Stimulated activated naive CD4-positive, alpha-beta T cell treated with Interleukin-2 at 50 U/mL for 16 hours (primary cell): ENCODE measurements around the gene RAB25.
"Not testable (repeated sequence)": the region's sequence is repeated elsewhere in the genome, so short reads cannot be mapped to it uniquely, and the experiment has no call there.

Experiments used
- DNase-seq: peaks from one replicate; lab custom pipeline; 2025; lab: John Stamatoyannopoulos, UW

RAB25 gene

DNA sequence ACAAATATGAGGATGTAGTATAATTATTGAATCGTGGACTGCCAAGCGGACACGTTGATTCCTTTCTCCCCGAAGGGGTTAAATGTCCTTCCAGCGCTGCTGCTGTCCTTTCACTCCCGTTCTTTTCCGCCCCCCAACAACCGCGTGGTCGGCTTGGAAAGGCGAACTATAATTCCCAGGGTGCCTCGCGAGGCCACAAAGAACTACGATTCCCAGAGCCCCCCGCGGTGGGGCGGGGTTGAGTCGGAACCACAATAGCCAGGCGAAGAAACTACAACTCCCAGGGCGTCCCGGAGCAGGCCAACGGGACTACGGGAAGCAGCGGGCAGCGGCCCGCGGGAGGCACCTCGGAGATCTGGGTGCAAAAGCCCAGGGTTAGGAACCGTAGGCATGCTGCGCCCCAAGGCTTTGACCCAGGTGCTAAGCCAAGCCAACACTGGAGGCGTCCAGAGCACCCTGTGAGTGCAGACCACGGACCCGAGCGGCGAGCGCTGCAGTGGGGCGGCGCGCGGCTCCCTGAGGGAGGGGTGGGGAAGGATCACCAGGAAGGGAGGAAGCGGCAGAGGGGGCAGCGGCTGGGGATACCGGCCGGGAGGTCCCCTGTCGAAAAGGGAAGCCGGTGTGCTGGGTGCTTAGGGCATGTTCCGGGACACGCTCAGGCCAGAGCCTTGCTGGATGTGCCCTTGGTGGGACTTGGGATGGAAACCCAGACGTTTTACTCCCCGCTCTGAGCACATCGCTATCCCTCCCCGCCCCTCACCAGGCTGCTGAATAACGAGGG lies 6.3 kb upstream of the RAB25 start, which contains the start of gene LAMTOR2:
LAMTOR2 (plus strand) TSS at position 283 of the 781 bp plus-strand sequence; CDS start at position 391, 108 bp downstream.
- peak; percentile 95 for DNase-seq

DNA sequence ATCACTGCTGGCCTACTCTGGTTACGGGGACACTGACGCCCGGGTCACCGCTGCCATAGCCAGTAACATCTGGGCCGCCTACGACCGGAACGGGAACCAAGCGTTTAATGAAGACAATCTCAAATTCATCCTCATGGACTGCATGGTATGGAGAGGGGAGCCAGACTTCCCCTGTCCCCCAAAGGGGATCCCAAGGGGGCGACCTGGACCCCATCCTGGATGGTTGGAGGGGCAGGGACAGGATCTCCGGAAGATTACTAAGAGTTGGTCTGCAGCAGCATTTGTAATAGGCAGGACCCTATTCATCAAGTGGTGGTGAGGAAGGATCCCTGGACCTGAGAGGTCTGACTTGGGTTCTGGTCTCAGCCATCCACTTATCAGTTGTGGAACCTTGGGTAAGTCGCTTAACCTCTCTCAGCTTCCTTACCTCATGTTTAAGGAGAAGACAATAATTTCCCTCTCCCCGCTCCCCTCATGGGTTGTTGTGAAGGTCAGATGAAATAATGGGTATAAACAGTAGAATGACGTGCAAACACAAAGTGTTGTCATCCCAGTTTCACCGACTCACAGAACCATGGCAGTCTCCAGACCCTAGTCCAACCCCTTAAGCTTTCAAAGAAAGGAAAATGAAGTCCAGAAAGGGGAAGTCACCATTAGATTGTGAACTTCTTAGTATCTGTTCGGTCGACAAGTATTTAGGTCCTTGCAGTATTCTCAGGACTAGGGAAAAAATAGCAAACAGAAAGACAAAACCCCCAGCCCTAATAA lies 5.5 kb upstream of the RAB25 start:
- no peak for DNase-seq

DNA sequence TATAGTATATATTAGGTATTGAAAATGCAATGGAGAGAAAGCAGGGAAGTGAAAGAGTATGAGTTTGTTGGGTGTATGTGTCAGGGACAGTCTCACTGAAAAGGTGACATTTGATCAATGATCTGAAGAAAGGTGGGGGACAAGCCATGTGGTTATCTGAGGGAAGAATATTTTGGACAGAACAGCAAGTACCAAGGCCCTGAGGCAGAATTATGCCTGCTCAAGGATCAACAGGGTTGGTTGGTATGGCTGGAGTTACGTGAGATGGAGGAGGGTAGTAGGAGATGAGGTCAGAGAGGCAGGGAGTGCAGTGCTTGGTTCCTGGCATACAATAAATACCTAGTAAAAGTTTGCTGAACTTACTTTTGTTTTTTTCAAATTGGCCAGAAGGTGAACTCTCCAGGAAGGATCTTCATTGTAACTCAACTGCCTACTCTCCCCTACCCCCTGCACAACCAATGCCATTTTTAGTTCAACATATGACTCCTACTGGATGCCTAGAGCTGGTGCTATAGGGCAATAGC lies 4.6 kb upstream of the RAB25 start:
- DNase-seq: no peak

DNA sequence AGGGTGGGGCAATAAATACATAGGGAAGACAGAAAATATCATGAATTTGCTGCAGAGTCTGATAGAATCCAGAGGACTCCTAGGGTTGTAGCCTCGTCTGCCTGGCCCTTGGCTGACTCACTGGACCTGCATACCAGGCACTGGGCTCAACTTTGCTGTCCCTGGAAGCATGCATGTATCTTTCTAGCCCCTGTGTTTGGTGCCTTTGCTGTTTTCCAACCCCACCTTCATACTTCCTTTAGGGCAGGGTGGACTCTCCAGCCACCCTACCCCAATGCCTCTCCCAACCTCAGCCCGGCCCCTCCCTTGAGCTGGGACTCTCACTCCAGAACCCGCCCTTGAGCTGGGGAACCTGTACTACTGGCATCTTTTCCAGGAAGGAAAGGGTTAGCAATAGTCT lies 1.2 kb downstream of the RAB25 start:
- DNase-seq: no peak

DNA sequence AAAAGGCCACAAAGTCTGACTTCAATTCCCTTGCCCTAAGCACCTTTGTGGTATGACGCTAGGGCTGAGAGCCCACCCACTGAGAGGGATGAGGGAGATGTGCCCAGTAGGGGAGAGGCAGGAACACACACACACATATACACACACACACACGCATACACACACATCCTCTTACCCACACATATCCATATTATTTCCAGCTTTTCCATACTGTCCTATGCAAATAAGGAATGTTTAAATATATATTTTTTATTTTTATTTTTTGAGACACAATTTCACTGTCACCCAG lies 3.0 kb downstream of the RAB25 start:
- no peak for DNase-seq

DNA sequence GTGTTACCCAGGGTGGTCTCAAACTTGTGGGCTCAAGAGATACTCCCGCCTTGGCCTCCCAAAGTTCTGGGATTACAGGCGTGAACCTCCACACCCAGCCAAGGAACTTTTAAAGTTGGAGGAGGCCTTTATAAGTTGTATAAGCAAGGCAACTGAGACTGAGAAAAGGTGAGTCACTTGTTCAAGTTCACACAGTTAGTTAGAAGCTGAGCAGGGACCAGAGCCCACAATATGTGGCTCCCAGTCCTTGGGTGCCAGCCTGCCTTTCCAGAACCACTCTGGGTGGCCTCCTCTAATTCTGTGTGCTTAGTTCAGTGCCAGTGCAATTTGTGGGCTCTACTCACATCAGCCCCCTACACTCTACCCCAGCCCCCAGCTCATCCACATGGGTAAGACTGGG lies 3.7 kb downstream of the RAB25 start:
- DNase-seq: no peak

DNA sequence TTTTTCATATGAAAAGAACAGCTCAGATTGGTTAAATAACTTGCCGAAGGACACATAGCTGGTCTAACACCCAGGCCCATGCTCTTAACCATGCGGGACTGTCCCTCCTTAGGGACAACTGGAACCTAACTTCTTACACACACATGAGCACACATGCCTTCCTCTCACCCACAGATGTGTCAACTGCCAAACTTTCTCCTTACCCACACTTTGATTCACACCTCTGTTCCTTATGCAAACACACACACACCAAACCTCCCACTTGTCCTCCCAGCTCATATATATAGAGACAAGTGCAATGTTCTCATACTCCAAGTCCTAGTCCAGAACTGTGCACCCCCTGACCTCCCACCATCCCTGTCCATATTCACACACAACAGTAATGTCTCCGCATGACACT lies 4.3 kb downstream of the RAB25 start:
- no peak for DNase-seq

DNA sequence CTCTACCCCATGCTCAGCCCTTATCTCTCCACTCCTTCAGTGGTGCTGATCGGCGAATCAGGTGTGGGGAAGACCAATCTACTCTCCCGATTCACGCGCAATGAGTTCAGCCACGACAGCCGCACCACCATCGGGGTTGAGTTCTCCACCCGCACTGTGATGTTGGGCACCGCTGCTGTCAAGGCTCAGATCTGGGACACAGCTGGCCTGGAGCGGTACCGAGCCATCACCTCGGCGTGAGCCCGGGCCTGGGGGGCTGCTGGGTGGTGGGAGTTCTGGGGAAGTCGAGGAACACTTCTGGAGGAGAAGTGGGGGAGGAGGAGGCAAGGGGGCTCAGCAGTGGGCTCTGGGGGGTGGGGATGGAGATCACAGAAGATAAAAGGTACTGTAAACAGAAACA lies 4.9 kb downstream of the RAB25 start:
- no peak for DNase-seq

DNA sequence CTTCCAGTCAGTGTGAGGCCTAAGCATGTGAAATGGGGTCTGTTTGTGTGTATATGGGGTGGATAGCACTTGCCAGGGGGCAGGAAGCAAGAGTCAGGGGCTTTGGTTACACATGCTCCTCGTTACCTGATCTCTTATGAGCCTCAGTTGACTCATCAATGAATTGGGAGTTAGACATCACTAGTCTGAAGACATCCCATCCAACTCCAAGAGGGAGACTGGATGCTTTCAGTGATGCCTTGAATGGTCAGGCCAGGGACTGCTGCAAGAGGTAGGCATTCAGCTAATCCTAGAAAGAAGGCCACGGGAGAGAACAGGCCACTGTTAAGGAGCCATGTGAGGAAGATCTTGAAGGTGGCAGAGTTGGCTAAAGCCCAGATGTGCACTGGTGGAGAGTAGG lies 6.3 kb downstream of the RAB25 start:
- no peak for DNase-seq

DNA sequence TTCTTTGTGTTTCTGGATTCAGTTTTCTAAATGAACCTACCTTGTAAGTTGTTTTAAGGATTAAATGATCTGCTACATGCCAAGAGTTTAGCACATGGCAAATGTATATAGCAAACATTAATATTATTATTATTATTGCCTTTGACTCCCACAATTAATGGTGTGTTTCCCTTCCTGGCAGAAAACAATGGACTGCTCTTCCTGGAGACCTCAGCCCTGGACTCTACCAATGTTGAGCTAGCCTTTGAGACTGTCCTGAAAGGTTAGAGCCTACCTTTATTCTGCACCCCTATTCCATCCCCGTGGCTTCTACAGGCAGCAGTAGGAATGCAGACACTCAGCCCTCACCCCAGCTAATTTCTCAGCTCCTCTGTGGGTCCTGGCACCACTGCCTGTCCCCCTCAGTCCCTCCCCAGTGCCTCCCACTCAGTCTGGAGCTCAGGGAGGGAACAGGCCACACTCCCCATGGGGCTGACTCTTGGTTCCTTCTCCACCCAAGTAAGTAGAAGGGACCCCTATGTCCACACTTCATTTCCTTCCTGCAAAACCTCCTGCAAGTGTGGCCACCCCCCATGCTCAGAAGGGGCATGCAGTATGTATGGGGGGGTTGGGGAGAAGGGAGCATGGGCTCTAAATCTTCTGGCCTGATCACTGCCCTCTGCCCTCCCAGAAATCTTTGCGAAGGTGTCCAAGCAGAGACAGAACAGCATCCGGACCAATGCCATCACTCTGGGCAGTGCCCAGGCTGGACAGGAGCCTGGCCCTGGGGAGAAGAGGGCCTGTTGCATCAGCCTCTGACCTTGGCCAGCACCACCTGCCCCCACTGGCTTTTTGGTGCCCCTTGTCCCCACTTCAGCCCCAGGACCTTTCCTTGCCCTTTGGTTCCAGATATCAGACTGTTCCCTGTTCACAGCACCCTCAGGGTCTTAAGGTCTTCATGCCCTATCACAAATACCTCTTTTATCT lies 8.8 kb downstream of the RAB25 start:
- no peak for DNase-seq

DNA sequence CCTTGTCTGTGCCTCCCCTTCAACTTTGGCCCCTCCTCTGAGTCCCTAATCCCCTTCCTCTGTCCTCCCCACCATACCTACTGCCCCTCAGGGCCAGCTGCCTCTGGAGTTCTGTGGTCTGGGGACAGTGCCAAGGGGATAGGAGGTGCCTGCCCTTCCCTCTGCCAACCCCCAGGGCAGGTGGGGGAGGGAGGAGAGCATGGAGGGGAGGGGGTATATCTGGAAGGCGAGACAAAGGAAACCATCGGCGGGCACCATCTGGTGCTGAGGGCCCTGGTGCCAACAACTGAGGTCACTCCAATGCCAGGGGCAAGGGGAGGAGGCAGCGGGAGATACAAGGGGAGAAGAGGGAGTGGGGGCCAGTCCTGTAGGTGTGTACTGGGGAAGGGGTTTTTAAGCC lies 9.6 kb downstream of the RAB25 start:
- no peak for DNase-seq

DNA sequence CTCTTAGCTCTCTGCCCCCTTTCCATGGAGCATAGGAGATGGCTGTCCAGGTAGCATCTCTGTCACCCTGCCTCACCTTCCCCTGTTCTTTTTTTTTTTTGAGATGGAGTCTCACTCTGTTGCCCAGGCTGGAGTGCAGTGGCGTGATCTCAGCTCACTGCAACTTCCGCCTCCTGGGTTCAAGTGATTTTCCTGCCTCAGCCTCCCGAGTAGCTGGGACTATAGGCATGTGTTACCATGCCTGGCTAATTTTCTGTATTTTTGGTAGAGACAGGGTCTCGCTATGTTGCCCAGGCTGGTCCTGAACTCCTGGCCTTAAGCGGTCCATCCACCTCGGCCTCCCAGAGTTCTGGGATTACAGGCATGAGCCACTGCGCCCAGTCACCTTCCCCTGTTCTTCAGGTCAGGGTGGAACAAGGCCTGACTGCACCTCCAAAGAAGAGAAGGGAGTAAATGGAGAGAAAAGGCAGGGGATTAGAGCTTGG lies 10.4 kb downstream of the RAB25 start:
- DNase-seq: not testable (repeated sequence)

DNA sequence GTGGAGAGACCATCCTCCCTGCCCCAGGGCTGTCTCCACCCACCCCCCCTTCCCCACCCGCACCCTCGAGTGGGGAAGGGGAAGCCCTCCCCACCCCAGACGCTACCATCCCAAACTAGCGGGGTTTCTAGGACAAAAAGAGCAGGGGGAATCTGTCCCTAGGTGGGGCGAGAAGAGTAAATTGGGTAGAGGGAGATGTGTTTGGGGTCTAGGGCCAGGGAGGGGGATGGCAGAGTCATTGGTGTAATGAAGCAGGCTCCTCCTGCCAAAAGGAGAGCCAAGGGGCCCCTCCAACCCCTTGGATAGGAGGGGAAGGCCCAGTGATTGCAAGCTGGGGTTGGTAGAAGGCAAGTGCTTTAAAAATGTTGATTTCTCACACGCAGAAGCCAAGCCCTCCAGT lies 11.3 kb downstream of the RAB25 start:
- no peak for DNase-seq

DNA sequence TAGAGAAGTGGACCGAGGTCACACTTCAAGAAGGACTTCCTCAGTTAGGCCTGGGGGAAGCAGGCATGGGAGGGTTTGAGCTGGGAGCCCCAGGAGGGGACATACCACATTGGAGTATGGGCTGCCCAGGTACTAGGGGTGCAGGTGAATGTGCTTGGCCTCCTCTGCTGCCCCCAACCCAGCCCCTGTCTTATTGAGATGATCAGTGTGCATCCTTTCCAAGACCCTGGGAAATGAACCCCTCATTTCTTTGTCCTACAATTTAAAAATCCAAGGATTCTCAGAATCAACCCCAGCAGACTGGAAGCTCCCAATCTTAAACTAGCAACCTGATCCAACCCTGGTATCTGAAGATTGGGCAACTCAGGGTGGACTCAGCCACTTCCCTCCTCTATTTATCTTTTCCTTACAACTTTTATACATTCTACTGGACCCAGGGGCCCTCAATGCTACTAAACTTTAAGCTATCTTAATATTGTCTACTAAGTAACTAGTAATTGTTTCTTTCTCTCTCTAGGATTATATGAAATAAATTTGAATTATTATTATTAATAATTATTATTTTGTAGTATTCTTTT lies 12.2 kb downstream of the RAB25 start:
- DNase-seq: no peak

DNA sequence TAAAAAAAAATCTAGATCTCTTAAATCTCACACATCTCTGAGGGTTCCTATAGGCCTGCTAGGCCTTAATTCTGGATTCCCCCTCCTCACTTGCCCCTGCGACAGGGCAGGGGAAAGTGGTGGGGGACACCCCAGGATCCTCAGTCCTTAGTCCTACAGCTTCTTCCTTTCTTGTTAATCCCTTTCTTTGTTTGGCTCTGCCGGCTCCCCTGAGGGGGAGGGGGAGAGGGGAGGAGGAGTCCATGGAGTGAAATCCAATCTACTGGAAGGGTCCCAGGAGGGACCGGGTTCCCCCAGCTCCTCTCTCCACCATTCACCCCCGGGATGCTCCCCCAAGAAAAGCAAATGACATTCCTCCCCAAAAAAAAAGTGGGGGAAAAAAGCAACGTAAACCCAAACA lies 12.8 kb downstream of the RAB25 start:
- no peak for DNase-seq

DNA sequence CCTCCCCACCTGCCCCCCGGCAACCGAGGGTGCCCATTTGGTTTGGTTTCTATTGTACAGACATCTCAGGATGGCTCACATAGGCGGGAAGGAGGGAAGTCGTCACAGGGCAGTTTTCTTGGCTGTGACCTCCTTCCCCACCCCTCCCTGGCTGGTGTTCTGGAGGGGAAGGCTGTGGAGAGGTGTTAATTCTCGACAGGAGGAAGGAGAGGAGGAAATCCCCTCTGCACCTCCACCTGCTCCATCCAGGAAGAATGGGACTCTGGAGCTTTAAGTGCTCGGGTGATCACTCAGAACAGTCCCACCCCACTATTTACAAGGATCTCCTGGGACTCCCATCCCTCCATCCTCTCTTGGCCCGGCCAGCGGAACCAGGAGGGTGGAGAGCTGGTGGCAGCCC lies 13.7 kb downstream of the RAB25 start:
- DNase-seq: no peak

DNA sequence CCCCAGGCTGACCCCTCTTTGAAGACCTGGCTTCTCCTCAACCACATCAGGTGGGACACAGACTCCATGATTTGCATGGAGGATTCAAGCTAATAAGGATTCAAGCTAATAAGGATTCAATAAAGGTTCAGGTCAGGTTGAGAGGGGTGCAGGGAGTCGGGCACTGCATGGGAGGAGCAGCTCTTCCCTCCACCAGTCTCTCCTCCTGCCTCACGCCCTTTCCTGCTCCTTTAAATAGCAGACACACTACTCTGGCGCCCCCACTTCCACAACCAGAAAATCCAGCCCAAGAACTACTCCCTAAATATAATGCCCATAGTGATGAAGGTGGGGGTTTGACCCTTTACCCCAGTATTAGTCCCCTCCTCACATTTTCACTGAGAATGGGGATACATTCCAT lies 14.2 kb downstream of the RAB25 start:
- DNase-seq: no peak

DNA sequence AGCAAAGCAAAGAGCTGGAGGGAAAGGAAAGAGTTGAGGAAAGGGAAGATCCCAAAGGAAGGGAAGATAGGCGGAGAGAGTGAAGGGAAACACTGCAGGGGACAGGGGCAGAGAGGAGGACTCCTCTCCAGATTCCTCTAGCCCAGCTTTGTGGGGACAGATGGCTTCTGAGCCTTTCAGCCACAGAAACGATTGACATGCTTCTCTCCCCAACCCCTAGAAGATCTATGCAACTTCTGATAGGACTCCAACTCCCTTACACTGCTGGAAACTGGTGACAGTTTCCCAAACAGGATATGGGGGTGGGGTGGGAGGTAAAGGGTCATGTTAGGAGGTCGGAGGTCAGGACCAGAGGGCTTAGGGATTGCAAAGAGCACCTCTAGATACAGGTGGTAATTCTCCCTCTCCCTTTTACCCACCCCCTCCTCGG lies 14.8 kb downstream of the RAB25 start:
- no peak for DNase-seq

DNA sequence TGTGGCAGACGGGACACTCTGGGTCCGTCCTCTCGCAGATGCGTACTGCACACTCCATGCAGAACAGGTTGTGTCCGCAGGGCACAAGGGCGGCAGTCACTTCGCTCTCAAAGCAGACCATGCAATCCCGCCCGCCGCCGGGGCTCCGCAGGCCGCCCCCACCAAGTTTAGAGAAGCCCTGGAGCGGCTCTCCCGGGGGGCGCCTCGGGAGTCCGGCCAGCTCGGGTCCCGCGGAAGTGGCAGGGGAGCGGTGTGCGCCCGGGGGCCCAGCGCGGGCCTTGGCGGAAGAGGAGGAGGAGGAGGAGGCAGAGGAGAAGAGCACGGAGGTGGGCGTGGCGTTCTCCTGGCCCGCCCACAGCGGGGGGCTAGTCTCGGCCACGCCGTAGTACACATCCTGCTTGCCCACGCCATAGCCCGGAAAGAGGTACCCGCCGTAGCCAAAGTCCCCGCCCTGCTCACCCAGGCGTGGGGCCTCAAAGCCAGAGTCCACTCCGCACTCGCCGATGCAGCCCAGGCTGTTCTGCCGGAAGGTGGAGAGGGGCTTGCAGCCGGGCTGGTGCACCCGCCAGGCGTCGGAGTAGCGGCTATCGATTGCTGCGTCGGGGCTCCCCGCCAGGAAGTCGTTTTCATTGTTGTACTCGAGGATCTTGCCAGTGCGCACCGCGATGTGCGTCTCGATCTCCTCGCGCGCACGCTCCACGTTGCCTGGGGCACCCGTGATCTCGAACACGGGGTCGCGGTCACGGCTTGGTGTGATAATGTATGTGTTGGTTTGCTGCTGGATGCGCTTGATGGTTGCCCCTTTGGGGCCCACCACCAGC lies 15.9 kb downstream of the RAB25 start:
- DNase-seq: no peak

DNA sequence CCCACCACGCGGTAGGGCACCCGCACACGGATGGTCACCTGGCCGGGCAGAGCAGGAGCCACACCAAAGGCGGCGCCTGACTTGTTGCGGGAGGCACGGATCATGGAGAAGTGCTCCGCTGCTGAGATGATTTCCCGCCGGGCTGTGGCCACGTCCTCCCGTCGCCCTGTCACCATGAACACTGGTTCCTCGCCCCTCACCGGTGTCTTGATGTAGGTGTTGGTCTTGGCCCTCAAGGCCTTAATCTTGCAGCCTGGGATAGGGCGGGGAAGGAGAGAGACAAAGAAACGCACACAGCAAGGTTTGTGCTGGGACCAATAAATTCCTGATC lies 16.4 kb downstream of the RAB25 start:
- no peak for DNase-seq

DNA sequence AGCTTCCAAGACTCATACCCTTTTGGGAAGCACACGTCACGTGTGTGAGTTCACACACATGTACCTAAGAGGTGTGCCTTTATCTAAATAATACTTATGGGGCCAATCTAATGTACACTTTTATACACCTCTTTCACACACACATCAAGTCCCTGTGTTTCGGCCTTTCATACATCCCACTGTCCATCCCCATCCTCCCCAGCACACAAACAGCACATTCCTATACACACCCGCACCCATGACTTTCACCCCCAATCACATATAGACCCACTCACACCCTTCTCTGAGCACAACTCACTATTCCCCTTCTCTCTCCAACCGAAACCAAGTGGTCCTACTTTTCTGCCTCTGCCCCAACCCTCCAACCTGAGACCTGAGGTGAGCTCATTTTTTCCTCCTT lies 17.8 kb downstream of the RAB25 start:
- no peak for DNase-seq
